GM18517 (cell line): Measurements from ENCODE around the gene TBC1D19.
A peak's percentile ranks its signal among the peaks of the same experiment; 100 is the strongest.

ENCODE experiments used
- ATAC-seq: cut with Tn5 transposase; IDR thresholded peaks from one replicate; pipeline ENCODE4 v1.9.1; 2021; ENCODE audit warnings: mild to moderate bottlenecking, moderate library complexity; ENCODE audit not compliant: unreplicated experiment

The TBC1D19 gene

DNA sequence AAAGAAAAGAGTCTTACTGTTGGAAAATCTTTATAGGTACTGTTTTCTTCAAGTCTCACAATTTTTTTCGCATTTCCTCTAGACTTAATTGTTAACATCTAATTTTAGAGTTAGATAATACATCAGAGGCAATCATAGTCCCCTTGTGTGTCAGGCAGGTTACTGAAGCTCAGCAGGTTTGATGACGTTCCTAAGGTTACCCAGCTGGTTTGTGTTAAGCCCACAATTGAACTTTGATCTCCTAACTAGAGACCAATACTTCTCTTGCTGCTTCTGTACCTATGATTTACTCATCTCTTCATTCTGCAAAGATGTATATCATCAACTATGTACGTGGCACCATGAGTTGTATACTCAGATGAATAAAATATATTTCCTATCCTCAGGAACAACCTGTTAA lies 145.1 kb downstream of the TBC1D19 start:
- no peak for ATAC-seq

DNA sequence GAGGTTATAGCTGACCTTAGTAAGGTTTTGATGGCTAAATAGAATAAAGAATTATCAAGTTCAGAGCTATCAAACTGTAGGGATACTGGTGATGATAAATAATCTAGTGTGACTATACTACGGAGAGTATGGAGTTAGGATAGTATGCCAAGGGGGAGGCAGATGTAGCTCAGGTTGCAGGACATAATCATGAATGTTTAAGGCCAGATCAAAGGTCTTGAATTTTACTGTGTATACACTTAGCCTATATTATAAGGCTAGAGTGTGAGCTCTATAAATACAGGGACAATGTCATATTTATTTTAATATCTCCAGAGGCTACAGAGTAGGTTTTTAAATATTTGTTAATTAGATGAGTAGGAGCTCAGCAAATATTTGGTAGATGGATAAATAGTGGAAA lies 145.7 kb downstream of the TBC1D19 start:
- ATAC-seq = no peak

DNA sequence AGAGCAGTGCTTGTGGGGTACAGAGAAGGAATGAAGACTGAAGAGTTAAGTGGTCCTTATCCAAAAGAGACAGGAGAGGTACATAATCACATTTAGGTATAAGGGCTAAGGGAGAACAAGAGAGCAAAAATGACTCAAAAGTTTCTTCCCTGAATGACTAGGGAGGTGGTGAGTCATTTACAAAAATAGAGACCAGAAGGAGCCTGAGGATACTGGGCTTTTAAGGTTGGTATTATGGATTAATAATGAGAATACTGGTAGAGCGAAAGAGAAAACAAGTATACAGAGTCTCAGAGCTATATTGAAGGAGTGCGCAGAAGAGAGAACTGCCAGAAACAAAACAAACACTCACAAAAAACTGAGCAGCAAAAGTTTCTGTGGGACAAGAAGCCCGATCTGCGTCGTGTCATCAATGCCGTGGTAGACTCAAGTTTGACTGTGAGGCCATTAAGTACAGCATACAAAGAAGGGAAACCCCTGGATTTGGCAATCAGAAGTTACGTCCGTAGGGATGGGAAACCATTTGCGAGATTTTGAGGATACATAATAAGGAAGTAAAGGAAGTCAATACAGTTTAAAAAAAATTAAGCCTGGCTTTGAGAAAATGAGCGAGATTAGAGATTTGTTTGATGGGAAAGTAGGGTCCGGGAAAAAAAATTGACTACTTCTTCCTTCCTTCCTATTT lies 147.6 kb downstream of the TBC1D19 start:
- ATAC-seq = peak; percentile 92

DNA sequence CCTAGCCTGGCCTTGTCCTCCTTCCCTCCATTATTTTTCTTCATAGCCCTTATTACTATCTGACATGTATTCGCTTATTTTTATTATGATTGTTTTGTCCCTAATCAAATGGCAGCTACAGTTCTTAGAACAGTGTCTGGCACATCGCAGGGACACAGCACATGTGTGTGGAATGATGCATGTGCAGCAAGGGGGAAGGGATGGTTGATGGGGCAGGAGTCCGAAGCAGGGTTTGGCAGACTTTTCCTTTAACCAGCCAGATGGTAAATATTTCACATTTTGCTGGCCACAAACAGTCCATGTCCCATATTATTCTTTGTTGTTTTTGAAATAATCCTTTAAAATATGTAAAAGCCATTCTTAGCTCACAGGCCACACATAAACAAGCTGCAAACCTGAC lies 148.5 kb downstream of the TBC1D19 start:
- no peak for ATAC-seq

DNA sequence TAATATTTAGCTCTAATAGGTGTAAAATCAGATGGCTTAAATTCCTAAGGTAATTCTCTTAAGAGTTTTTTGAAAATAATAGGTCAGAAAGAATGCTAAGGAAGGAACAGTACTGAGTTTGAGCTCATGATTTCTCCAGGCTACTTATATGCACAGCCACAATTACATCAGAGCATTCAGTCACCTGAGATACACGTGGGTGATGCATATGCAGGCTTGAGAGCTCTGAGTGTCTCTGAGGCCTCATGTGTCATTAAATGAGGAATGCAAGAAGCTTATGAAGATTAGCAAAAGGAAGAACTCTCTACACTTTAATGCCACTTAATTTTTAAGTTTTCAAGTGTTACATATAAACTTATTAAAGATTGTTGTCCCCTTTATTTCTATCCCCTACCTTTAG lies 152.7 kb downstream of the TBC1D19 start:
- ATAC-seq = no peak

DNA sequence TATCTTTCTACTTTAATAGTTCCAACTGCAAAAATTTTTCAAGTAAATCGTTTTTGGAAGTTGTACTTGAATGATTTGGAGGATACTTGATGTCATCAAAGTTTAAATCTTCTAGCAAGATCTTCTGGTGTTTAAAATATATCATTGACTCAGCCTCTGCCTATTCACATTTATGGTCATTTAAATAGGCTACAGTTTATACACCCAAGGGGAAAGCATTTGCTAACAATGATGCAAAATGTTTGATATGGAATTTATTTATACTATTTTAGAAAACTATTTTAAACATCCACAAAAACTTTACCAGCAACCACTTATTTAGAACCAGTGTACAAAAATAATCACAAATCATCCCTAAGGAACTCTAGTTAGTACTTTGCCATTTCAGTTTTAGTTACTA lies 153.5 kb downstream of the TBC1D19 start:
- no peak for ATAC-seq

DNA sequence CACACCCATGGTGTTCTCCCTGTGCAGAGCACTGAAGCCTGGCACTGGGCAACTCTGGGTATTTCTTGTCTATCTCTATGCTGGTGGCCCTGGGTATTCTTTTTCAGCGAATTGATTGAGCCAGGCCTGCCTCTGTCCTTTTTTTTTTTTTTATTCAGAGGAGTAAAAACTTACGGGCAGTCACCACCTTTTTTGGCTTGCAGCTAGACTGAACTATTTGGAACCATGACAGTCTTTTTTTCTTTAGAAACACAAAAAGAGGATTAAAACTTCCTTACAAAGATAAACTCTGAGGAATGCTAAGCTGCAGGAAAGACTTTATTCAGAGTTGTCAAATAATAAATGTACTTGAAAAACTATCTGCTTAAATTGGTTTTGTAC lies 157.6 kb downstream of the TBC1D19 start:
- ATAC-seq = no peak

DNA sequence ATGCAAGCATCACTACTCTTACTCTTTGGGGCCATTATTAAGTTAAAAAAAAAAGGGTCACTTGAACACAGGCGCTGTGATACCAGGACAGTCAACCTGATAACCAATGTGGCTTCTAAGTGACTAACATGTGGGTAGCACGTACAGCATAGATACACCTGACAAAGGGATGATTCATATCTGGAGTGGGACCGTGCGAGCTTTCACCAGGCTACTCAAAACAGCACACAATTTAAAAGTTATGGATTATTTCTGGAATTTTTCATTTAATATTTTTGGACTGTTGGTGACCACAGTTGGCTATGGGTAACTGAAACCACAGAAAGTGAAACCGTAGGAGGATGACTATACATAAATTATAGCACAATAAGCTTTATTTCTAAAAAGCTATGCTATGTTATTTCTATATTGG lies 162.9 kb downstream of the TBC1D19 start:
- ATAC-seq = peak; percentile 98

DNA sequence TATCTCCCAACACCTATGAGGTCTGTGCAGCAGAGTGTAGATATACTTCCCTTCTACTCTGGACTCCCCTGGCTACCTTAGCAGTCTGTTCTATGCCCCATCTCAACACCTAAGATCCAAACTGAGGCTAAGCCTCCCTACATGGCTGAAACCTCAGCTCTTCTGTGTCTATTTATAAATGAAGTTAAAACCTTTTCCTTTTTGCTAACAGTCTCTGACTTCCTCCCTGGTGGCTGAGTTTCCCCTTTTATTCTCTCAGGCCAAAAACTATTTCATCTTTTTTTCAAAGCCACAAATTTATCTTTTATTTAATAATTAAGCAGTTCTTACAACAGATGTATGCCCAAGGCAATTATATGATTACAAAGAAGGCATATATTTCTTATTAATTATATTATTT lies 164.9 kb downstream of the TBC1D19 start:
- no peak for ATAC-seq

DNA sequence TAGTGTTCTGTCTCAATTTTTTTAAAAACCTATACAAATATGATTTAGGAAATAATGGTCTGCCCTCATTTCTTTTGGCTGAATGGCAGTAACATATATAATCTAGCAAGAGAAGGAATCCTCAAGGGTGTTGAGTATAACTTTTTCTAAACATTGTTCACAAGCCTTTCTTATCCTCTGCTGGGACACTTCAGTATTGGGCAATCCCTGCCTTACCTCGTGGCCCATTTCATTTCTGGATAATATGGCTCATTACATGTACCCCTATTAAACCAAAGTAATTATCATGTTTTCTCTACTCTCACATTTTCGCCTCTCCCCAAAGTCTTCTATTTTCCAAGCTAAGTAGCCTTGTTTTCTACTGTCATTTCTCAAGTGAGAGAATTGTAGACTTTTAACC lies 166.0 kb downstream of the TBC1D19 start:
- no peak for ATAC-seq

DNA sequence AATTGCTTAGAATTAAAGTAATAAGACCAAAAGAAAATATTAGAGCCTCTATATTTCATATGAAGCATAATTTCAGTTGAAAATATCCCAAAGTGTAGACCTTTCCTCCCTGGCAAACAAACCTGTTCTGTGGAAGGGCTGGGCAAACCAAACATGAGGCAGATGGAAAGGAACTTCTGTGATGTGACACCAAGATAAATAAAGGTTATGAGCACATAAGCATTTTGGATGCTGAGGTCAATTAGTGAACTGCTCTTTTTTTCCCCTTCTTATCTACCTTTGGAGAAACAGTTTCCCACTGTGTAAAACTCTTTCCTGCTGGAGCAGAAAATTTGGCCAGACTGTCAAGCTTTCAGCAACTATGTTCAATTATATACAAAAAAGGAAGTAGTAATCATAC lies 167.1 kb downstream of the TBC1D19 start:
- no peak for ATAC-seq

DNA sequence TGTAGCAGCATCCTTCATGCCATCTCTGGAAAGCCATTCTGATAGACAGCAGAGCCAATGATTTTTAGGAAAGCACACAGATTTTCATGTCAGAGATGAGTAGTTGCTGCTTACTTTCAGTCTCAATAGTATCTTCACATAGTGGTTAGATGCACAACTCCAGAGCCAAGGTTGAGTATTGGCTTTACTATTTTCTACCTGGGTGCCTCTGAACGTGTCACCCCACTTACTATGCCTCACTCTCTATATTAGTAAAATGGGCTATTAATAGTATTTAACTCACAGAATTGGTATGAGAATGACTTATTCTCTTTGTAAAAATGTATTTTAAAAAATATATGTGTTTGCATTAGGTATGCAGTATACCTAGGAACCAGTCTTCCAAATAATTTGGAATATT lies 168.0 kb downstream of the TBC1D19 start:
- ATAC-seq = peak; percentile 93

DNA sequence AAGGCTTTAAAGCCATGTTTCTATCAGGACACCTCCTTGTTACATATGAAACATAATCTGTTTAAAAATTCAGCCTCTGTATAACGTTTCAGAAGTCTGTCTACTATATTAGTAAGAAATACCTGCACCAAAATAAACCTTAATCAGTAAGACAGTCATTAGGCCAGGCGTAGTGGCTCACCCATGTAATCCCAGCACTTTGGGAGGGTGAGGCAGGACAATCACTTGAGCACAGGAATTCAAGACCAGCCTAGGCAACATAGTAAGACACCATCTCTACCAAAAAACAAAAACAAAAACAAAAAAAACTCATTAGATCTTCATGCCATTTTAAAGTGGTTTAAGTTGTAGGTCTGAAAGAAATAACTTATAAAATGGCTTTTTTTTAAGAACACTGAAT lies 169.3 kb downstream of the TBC1D19 start:
- ATAC-seq = no peak

DNA sequence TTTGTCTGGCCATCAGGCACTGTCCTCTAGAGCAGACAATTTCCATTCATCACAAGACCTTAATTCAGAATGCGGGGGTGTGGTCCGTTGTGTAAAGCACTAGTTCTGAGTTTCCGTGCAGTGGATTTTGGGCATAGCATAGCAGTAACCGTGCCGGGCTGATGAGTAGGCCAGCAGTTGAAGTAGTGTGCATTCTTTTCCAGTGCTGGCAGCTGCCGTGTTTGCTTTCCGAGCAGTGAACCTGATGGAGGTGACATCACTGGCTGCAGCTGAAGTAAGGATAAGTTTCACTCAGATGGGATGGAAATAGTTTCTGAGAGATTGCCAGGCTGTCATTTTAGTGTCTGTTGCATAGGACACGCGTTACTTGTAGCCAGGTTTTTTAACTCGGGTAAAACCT lies 169.7 kb downstream of the TBC1D19 start:
- no peak for ATAC-seq

DNA sequence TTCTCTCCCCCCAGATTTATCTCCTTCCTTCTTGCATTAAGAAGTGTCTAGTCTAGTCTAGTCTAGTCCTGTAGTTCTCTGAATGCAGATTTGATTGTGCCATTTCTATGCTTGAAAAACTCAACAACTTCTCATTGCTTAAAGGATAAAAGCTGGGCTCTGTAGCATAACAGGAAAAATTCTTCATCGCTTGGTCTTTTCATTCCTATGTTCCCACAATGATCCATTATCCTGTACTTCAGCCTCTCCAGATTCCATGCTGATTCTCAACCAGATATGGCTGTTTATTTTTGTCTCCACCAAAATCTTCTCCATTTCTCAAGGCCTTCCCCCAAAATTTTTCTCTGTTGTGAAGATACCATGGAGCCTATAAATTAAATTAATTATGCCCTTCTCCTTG lies 173.9 kb downstream of the TBC1D19 start:
- ATAC-seq = no peak

DNA sequence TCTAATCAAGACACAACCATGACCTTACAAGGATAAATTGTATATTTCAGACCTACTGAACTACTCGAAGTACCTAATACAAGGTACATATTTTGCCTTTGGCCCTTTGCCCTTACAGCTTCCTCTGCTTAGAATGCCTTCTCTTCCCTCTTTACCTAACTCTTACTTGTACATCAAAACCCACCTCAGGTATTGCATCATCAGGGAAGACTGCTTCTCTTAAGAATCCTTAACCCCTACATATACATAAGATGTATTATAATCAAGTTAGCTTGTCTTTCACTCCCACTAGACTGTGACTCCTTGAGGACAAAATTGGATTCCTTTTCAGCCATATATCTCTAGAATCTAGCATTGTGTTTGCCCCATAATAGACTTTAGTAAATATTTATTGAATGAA lies 175.0 kb downstream of the TBC1D19 start:
- no peak for ATAC-seq

DNA sequence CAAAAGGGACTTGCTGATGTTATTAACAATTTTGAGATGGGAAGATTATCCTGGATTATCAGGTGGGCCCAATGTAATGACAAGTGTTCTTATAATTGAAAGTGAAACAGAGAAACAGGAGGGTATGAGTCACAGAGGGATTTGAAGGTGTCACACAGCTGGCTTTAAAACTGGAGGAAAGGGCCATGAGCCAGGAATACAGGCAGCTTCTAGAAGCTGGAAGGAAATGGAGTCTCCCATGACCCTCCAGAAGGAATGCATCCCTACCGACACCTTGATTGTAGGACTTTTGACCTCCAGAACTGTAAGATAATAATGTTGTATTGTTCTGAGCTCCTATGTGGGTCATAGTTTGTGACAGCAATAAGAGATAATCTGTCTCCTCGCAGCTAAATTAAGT lies 178.8 kb downstream of the TBC1D19 start:
- no peak for ATAC-seq

DNA sequence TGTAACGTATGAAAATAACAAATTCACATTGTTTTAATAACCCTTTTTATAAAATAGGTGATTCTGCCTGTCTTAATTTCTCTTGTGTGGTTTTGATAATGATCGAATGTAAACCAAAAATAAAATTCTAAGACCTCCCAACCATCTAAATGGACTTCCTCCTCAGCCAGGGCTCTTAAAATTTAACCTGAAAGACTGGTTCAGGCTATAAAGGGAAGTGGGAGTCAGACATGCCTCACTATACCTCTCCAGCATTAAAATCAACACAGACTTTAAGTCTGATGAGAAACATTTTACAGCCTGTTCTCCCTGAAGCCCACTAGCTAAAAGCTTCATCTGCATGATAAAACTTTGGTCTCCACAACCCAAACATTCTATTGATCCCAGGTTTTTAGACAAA lies 179.2 kb downstream of the TBC1D19 start:
- ATAC-seq = no peak

DNA sequence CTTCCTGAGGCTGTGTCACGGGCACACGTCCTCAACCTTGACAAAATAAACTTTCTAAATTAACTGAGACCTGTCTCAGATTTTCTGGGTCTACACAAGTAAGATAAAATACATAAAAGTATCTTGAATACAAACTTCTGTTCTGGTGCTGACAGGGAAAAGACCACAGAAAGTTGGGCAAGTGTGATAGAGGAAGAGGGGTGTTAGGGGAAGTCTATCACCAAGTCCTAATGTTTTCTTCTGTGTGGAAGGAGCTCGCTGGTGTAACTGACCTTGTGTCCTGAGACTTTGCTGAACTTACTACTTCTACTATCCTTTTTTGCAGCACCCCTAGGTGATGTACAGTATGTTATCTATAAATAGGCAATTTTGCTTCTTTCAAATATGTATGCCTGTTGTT lies 179.8 kb downstream of the TBC1D19 start:
- no peak for ATAC-seq

DNA sequence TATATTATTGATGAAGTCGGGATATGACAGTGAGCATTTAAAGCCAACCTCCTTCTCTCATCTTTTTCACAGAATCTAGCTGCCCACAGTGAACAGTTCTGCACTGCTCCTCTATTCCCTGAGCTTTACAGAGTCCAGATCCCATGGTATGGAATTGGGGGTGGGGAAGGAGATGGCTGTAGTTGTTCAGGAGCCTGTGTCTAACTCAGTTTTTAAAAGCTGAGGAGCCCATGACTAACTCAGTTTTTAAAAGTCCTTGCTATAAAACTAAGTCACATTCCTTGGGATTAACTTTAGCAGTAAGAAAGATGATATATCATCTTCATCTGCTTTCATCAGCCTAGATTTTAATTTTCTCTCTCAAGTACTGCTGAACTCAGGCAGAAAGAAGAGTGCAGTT lies 180.3 kb downstream of the TBC1D19 start:
- ATAC-seq = no peak

DNA sequence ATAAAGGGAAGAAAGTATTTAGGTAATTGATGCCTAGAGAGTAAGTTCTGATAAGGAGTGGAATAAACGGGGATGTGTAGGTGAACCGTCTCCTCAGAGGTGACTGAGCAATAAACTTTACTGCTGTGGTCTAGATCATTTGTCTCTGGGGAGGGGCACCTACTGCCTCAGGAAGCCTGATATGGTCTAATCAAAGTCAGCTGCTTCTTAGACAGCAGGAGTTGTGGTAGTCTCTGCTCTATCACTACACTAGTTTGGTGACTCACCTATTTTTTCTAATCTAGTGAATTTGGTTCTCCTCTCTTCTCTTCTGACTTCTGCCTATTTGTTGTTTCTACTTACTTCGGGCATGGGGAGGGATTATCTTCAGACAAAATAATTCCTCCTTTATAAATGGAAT lies 181.6 kb downstream of the TBC1D19 start:
- no peak for ATAC-seq

DNA sequence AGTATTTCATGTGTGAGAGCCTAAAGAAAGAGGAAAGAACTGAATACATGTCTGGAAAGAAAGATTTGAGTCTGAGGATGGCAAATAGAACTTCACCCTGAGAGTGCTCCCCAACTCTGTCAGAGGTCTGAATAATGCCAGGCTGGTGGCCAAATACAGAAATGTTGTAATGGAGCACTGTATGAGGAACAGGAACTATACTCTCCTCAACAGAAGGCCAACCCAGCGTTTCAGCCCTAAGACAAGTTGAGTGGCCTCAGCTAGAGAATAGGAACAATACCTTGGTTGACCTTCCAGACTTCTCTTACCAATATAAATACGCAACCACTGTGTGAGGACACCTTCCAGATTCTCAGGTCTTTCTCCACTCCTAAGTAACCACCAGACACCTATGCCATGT lies 182.3 kb downstream of the TBC1D19 start:
- no peak for ATAC-seq

DNA sequence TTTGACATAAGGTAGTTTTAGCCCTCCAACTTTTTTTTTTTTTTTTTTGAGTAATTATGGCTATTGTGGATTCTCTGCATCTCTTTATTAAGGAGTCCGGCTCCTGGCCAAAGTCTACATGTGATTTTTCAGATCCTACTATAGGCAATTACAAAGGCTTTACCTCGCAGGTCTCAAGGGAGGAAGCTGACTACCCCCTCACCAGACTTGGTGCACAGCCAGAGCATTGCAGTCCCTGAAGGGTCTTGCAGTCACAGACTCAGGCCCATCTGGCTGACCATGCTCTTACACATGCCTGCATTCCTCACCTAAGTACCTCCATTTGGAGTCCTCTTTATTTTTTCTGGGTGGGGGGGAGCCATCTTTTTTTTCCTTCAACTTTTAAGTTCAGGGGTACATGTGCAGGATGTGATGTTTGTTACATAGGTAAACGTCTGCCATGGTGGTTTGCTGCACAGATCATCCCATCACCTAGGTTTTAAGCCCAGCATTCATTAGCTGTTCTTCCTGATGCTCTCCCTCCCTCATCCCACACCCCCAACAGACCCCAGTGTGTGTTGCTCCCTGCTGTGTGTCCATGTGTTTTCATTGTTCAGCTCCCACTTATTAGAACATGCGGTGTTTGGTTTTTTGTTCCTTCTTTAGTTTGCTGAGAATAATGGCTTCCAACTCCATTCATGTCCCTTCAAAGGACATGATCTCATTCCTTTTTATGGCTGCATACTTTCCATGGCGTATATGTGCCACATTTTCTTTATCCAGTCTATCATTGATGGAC lies 188.4 kb downstream of the TBC1D19 start:
- no peak for ATAC-seq
